ENCODE data around the gene CEMIP2. TPM values are rescaled to one million over a fixed set of nuclear protein-coding genes. Genes with fewer than 3 reads are reported as not detected.

CEMIP2 gene
- total RNA-seq, 1 donor from 2014 or later, result 9.3 TPM

- intact Hi-C loops (cut with DNase I), result no loop called here
These were observed 12.4 kb downstream of the CEMIP2 start for GRCh38 chr9:71755869-71756268.

DNA sequence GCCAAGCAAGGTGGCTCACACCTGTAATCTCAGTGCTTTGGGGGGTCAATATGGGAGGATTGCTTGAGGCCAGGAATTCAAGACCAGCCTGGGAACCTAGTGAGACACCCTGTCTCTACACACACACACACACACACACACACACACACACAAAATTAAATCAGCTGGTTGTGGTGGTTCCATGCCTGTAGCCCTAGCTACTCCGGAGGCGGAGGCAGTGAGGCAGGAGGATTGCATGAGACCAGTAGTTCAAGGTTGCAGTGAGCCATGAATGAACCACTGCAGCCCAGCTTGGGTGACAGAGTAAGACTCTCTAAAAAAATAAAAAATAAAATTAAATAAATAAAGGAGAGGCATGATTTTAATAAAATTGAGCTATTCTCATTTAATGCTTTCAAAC is 13.1 kb downstream of the CEMIP2 start:
- DNase-seq (ENCODE audit: missing footprints) (no peak), ATAC-seq (no peak)
- intact Hi-C loops (cut with DNase I), result no loop called here

More at GRCh38 chr9:71755869-71756268, 12.4 kb downstream of the CEMIP2 start:
- no peak for DNase-seq (ENCODE audit: missing footprints)
- ATAC-seq, result no peak

DNA sequence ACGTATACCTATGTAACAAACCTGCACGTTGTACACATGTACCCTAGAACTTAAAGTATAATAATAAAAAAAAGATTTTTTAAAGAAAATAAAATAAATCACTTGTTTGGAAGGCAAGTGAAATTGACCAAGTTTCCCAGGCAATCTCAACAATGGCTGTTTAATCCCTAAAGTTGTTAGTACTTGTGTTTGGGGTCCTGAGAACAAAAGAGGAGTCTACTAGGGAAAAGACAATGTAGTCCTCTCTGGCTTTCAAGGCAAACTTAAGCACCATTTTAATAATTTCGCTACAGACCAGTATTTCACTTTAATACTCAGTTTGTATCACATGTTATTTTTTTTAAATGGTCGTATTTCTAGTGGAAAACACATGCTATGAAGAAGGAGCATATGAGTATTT is 14.2 kb downstream of the CEMIP2 start:
- no peak for DNase-seq (ENCODE audit: missing footprints)
- intact Hi-C loops (cut with DNase I), result no loop called here
- ATAC-seq, result no peak

DNA sequence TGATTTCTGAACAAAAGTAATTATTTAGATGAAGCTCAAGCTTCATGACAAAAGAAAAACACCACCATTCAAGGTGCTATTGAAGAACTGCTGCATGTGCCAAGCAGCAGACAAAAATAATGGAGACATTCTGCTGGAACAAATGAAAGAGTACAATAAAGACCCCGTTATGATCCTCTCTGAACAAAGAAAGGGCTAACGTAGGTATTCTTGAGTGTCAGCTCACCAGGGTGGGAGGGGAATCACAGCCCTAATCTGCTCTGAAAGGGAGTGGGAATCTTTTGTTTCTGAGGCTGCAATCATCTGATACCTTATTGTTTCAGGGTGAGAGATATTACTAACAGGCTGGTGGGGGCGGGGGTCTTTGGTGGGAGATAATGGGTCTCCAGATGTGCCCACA is 15.4 kb downstream of the CEMIP2 start:
- DNase-seq (ENCODE audit: missing footprints) (no peak), ATAC-seq (no peak)
- intact Hi-C loops (cut with DNase I), result no loop called here

GRCh38 chr9:71752352-71752751 is 16.0 kb downstream of the CEMIP2 start:
- ATAC-seq (no peak), DNase-seq (ENCODE audit: missing footprints) (no peak)
- intact Hi-C loops (cut with DNase I), result no loop called here

DNA sequence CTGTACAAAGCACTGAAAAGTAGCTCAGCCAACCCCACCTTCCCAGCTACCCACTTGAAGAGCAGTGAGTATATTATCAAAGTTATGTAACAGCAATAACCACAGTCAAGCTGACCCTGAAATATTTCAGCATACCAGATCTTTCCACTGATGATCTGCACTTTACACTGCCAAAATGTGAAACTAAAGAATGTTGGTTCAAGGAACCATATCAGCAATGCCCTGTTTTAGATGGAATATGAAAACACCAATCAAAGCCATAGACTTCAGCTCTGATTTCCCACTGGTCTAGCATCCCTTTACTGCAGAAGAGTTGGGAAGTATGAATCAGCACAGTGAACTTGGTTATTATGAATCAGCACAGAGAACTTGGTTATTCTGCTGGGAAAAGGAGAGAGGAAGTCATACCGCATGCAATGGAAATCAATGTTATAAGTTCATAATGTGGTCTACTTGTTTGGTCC is 20.0 kb downstream of the CEMIP2 start:
- intact Hi-C loops (cut with DNase I), result no loop called here
- DNase-seq (ENCODE audit: missing footprints), result no peak
- ATAC-seq, result no peak

DNA sequence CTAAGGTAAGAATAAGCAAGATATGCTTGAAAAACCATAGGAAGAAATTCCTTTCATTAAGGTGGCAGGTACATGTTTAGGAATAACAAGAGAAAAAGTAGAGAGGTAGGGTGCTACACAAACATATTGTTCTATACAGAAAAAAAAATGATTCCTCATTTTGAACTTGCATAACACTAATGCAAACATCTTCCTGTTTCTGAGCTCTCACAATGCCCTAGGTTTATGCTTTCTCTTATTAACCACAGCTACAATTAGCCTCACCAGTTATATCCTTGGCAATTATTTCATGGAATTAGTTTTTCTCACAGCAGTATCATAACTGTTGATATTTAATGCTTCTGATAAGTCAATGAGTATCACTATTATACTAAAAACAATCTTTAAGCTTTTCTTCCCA is 20.7 kb downstream of the CEMIP2 start:
- DNase-seq (ENCODE audit: missing footprints), result no peak
- no peak for ATAC-seq
- intact Hi-C loops (cut with DNase I), result no loop called here

- DNase-seq (ENCODE audit: missing footprints) (no peak), ATAC-seq (no peak)
- intact Hi-C loops (cut with DNase I), result no loop called here
These were observed 21.6 kb downstream of the CEMIP2 start for GRCh38 chr9:71746758-71747125.

- ATAC-seq (no peak), DNase-seq (ENCODE audit: missing footprints) (no peak)
- intact Hi-C loops (cut with DNase I), result no loop called here
These were observed 22.1 kb downstream of the CEMIP2 start for GRCh38 chr9:71746023-71746757.

- intact Hi-C loops (cut with DNase I), result no loop called here
- ATAC-seq, result no peak
- no peak for DNase-seq (ENCODE audit: missing footprints)
These were observed 23.4 kb downstream of the CEMIP2 start for GRCh38 chr9:71744754-71745521.

GRCh38 chr9:71743882-71744281 is 24.4 kb downstream of the CEMIP2 start:
- DNase-seq (ENCODE audit: missing footprints) (no peak), ATAC-seq (no peak)
- intact Hi-C loops (cut with DNase I), result no loop called here

GRCh38 chr9:71743217-71743705 is 25.1 kb downstream of the CEMIP2 start:
- intact Hi-C loops (cut with DNase I), result no loop called here

DNA sequence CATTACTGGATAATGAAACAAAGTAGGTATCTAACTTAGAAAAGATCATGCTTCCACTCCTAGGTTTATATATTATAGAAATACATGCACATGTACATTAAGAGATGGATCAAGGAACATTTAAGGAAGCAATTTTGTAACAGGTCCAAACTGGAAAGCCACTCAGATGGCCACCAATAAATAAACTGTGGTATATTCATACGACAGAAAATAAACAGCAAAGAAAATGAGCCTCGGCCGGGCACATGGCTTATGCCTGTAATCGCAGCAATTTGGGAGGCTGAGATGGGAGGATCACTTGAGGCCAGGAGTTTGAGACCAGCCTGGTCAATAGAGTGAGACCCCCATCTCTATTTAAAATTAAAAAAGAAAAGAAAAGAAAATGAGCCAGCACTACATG is 25.6 kb downstream of the CEMIP2 start:
- intact Hi-C loops (cut with DNase I), result no loop called here
- ATAC-seq (no peak), DNase-seq (ENCODE audit: missing footprints) (no peak)

More at GRCh38 chr9:71743217-71743705, 25.1 kb downstream of the CEMIP2 start:
- DNase-seq (ENCODE audit: missing footprints) (no peak), ATAC-seq (no peak)

- no peak for ATAC-seq
- intact Hi-C loops (cut with DNase I), result no loop called here
These were observed 26.2 kb downstream of the CEMIP2 start for GRCh38 chr9:71741926-71742648.

DNA sequence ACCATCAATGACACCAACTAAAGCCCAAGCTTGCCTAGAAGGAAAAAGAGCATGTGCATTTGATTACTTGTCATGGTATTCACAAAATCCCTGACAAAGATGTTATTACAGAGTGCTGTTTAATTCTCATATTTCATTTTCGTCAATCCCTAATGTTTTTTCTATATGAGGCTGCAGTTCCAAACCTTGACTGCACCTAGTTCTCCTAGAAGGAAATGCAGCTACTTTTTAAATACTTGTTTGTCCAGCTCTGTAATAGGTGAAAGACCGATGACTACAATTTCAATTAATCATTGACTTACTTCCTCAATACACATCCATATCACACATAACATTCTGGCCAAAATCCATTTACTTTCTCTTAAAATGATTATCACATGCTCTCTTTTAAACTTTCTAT is 28.1 kb downstream of the CEMIP2 start:
- intact Hi-C loops (cut with DNase I), result no loop called here
- ATAC-seq (no peak), DNase-seq (ENCODE audit: missing footprints) (no peak)

More at GRCh38 chr9:71741926-71742648, 26.2 kb downstream of the CEMIP2 start:
- DNase-seq (ENCODE audit: missing footprints), result no peak

- intact Hi-C loops (cut with DNase I), result no loop called here
- no peak for ATAC-seq
- DNase-seq (ENCODE audit: missing footprints), result no peak
These were observed 30.9 kb downstream of the CEMIP2 start for GRCh38 chr9:71737455-71737854.

DNA sequence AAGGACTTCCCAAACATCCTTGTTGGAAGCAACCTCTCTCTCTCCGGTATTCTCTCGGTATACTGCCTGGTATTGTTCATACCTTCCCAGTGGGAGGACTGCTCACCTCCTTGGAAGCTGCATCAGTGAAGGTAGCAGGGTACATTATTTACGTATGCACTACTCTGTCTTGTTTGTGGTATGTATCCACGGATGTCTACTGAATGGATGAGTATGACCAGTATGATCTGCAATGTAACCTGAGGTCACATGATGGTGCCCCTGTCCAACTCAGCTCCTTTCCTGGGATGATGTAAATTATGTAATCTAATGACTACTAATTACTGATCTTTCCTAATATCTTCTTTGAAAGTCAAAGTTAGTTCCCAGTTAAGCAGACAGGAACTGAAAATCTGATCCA is 32.1 kb downstream of the CEMIP2 start:
- ATAC-seq (no peak), DNase-seq (ENCODE audit: missing footprints) (no peak)
- intact Hi-C loops (cut with DNase I), result no loop called here

DNA sequence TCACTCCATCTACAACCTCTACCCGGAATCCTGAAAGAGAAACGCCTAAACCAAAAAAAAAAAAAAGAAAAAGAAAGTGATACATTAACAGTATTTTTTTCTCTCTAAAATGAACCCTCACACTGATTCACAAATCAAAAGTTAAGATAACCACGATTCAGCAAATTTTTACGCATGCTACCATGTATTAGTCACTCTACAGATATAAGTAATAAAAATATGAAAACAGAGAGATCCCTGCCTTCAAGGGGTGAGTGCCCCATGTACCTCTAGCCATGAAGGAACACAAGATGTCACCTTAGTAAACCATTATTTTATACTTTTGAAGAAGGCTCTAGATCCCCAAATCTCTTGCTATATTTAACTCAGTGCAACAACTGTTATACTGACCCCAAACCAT is 33.4 kb downstream of the CEMIP2 start:
- intact Hi-C loops (cut with DNase I), result no loop called here
- no peak for DNase-seq (ENCODE audit: missing footprints)
- ATAC-seq, result no peak

DNA sequence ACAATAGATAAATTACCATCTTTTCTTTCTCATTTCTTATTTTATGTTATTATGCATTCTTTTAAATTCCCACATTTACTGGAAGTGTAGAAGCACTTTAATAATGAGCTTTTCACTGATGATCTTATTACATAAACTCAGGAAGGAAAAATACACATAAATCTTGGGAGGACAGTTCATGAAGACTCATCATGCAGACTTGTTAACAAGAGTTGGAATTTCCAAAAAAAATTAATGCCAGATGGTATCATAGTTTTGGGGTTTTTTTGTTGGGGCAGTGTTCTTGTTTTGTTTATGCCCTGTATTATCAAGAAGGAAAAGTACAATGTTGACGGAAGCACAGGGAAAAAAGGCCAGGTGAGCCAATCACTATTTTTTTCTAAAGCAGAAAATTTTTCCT is 35.1 kb downstream of the CEMIP2 start:
- ATAC-seq, result no peak
- no peak for DNase-seq (ENCODE audit: missing footprints)
- intact Hi-C loops (cut with DNase I), result no loop called here

Data from Right ventricle myocardium inferior (tissue), 1 donor.